Lower lobe of right lung (tissue), 2 donors: Measurements from ENCODE around the gene NAA30. TPM values are rescaled to one million over a fixed set of nuclear protein-coding genes. Genes with fewer than 3 reads are reported as not detected.
"Not testable (repeated sequence)": the region's sequence is repeated elsewhere in the genome, so short reads cannot be mapped to it uniquely, and the experiment has no call there.

Experiments
- ATAC-seq, 2 donors: fragments of 200-7000 bp; cut with Tn5 transposase; one replicate each; pipeline ENCODE4 v1.9.1; 2020 to 2022; ENCODE audit warnings: mild to moderate bottlenecking in 2 of 2, moderate library complexity in 2 of 2
- DNase-seq: peaks from one replicate; pipeline ENCODE4 v3.0.0-alpha.2; 2020
- H3K27ac ChIP-seq: fragments of 200-600 bp; one replicate; pipeline ENCODE4 v1.8.0; 2022
- H3K27me3 ChIP-seq: fragments of 200-600 bp; one replicate; pipeline ENCODE4 v1.8.0; 2022; ENCODE audit warnings: low read depth
- H3K36me3 ChIP-seq: fragments of 200-600 bp; one replicate; pipeline ENCODE4 v1.8.0; 2022; ENCODE audit warnings: mild to moderate bottlenecking
- H3K4me1 ChIP-seq: fragments of 200-600 bp; one replicate; pipeline ENCODE4 v1.8.0; 2022
- H3K4me3 ChIP-seq: fragments of 200-600 bp; one replicate; pipeline ENCODE4 v1.8.0; 2022; ENCODE audit warnings: mild to moderate bottlenecking
- H3K9me3 ChIP-seq: fragments of 200-600 bp; one replicate; pipeline ENCODE4 v1.8.0; 2022
- intact Hi-C: fragments of 100-400 bp; cut with DNase I; formaldehyde crosslinking; loops from one replicate; pipeline ENCODE4 v1.11.0; 2022
- long read RNA-seq: library from polyadenylated mRNA; unstranded; transcript quantifications from one replicate; pipeline ENCODE4 v2.0.0, GENCODE V29; 2021
- total RNA-seq: library from RNA; stranded (reverse); fragmentation: NEBNext Ultra II Directional; extraction: Animal tissue kit (Norgen Biotek cat#: 25700); gene quantifications from one replicate; pipeline ENCODE4 v1.2.1, GENCODE V29; 2021
- TF ChIP-seq, protein P1 (sequence below): fragments of 200-600 bp; IDR thresholded peaks from one replicate; pipeline ENCODE4 v1.8.0; 2022; ENCODE audit warnings: antibody characterized with exemption, mild to moderate bottlenecking
- donor health status: DM: no; HTN: yes; CAD: no; lungs with severe emphysema.

NAA30 gene
- 15.5 TPM for total RNA-seq
- long read RNA-seq, full-length matches to known transcripts = 25 of 38 reads
- long read RNA-seq, partial matches to known transcripts = 11 of 38 reads
- long read RNA-seq, other reads (novel, unspliced or antisense) = 2 of 38 reads

DNA sequence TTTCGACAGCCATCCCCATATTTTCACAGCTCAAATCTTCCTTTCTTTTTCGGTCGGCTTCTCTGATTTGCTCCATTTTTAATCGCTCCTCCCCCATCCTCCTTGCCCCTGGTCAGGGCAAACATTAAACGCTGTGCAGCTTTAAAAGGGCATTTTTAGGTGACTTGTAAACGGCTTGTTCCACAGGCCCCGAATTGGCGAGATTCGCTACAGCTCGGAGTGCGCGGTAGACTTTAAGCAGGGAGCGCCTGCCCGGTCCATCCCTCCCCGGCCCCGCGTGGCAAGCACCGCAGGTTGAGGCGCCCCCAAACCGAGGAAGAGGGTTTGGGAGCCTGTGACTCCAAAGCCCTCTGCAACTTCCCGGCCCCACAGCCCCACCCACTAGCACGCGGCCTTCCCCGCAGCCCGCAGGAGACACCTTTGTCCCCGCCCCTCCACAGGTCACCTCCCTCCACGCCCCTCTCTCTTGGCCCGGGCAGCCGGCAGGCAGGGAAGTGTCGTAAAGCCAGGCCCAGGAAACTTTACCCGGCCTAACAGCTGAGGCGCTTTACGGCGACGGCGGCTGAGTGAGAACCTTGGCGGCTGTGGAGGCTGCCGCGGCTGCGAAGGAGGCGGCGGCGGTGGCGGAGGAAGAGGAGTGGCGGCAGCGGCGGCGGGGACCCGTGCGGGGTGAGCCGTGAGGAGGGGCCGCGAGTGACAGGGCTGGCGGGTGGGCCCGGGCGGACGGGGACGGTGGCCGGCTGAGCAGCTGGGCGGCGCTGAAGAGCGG, at the start of gene NAA30:
NAA30 (plus strand) TSS at position 550 of the 769 bp plus-strand sequence. CDS start 372 bp downstream, outside the sequence.
- peak; percentile 95 for DNase-seq
- peak; percentile 97 to 98 for ATAC-seq
- Histone ChIP-seq H3K27me3 (no peaks in the 10 kb centered on the region), H3K4me1 (peaks cover 35% of the 10 kb centered on the region), H3K27ac (peak within 1 kb of the TSS; percentile 83), H3K9me3 (no peaks in the 10 kb centered on the region), H3K36me3 (no peaks in the 10 kb centered on the region), H3K4me3 (peak within 1 kb of the TSS; percentile 90)
- TF ChIP-seq, protein P1, sequence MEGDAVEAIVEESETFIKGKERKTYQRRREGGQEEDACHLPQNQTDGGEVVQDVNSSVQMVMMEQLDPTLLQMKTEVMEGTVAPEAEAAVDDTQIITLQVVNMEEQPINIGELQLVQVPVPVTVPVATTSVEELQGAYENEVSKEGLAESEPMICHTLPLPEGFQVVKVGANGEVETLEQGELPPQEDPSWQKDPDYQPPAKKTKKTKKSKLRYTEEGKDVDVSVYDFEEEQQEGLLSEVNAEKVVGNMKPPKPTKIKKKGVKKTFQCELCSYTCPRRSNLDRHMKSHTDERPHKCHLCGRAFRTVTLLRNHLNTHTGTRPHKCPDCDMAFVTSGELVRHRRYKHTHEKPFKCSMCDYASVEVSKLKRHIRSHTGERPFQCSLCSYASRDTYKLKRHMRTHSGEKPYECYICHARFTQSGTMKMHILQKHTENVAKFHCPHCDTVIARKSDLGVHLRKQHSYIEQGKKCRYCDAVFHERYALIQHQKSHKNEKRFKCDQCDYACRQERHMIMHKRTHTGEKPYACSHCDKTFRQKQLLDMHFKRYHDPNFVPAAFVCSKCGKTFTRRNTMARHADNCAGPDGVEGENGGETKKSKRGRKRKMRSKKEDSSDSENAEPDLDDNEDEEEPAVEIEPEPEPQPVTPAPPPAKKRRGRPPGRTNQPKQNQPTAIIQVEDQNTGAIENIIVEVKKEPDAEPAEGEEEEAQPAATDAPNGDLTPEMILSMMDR = no peak
- intact Hi-C loops = no loop called here

DNA sequence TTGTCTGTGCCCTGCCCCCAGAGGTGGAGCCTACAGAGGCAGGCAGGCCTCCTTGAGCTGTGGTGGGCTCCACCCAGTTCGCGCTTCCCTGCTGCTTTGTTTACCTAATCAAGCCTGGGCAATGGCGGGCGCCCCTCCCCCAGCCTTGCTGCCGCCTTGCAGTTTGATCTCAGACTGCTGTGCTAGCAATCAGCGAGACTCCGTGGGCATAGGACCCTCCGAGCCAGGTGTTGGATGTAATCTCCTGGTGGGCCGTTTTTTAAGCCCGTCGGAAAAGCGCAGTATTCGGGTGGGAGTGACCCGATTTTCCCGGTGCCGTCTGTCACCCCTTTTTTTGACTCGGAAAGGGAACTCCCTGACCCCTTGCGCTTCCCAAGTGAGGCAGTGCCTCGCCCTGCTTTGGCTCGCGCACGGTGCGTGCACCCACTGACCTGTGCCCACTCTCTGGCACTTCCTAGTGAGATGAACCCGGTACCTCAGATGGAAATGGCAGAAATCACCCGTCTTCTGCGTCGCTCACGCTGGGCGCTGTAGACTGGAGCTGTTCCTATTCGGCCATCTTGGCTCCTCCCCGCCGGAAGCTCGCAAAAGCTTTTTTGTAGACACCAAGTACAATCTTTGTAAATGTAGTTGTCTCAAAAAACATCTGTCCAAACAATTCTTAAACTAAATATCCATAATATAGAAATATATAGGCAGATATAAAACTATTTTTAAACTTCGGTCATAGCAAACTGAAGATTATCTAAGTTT, 46.7 kb upstream of the NAA30 start:
- H3K36me3 ChIP-seq, DNase-seq, H3K27me3 ChIP-seq, H3K9me3 ChIP-seq, intact Hi-C loops, H3K4me3 ChIP-seq, H3K27ac ChIP-seq, ATAC-seq, H3K4me1 ChIP-seq: not testable (repeated sequence)

DNA sequence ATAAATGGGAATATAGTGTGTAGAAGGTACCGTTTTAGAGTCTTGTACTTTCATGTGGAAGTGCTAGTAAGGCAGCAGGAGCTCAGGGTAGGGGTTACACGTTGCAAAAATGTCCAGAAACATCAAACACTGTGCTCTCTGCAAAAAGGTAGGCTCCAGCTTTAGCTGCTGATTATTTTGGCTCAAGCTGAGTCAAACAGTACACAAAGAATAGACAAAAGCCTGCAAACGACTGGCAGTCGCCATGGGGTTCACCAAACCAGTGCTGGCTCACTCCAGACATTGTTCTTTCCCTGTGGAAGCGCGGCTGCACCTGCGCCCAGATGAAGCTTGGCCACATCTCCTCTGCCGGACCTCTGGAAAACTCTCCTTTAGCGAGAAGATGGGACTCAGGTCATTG, 45.3 kb upstream of the NAA30 start:
- H3K4me1 ChIP-seq = no peaks in the 10 kb centered on the region
- ATAC-seq (no peak), DNase-seq (no peak)
- intact Hi-C loops = no loop called here
- no peaks in the 10 kb centered on the region for H3K9me3 ChIP-seq
- no peaks in the 10 kb centered on the region for H3K27me3 ChIP-seq
- no peaks in the 10 kb centered on the region for H3K36me3 ChIP-seq
- no peak overlapping the region for H3K27ac ChIP-seq
- no peak overlapping the region for H3K4me3 ChIP-seq
- TF ChIP-seq, protein P1 = no peak

DNA sequence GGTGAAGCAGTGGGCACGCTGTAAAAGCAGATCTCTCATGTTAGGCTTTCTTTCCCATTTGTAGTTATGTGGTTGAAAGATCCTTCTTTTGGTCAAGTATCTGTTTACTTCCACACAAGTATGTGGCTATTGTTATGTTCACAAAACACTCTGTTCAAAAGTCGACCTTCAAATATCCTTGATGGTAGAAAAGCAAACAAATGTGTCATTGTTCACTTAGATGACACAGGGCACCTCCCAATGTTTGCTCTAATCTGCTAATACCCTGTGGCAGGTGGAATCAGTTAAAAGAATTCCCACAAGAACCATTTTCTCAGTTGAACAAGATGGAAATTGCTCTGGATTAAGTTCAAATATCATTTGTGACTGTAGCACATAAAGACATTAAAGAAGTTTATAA, 43.6 kb upstream of the NAA30 start:
- Histone ChIP-seq H3K9me3 (no peaks in the 10 kb centered on the region), H3K36me3 (no peaks in the 10 kb centered on the region), H3K27me3 (no peaks in the 10 kb centered on the region), H3K4me3 (no peak overlapping the region), H3K27ac (no peak overlapping the region), H3K4me1 (no peaks in the 10 kb centered on the region)
- TF ChIP-seq, protein P1 = no peak
- ATAC-seq (no peak), DNase-seq (no peak)
- intact Hi-C loops = no loop called here

DNA sequence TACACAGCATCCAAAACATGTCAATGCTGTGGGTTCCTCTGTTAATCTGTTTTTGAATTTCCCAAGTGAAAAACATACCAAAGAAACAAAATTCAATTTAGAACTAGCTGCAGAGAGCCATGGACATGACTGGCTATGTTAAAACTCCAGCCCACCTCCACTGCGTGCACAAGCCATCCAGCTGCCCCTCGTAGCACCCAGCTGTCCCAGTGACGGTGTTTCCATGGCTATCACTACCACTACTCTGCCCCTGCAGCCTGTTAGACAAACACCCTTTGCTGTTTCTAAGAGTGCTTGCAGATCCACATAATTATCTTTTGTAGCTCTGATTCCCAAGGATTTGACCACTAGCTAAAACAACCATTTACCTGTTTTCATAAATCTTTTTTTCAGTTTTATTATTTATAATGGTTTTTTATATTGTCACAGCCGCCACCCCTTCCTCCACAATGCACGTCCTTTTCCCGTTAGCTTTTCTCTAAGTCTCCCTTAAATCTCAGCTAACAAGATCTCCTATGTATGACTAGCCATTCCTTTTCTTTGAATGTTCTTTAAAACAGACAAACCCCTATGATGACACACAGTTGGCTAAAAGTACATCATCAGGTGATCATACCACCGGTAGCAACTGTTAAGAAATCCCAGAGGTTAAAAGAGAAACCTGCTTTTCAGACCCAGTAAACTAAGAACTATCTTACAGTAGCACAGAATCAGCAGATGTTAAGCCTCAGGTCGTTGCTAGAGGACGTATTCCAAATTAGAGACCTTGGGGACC, 37.8 kb upstream of the NAA30 start:
- intact Hi-C loops = no loop called here

More for the DNA sequence above, 37.8 kb upstream of the NAA30 start:
- ATAC-seq (no peak), DNase-seq (no peak)
- Histone ChIP-seq H3K4me1 (no peaks in the 10 kb centered on the region), H3K27me3 (no peaks in the 10 kb centered on the region), H3K9me3 (no peaks in the 10 kb centered on the region), H3K4me3 (no peak overlapping the region), H3K36me3 (no peaks in the 10 kb centered on the region), H3K27ac (no peak overlapping the region)
- TF ChIP-seq, protein P1 = no peak
